ES-I3 (cell line): ENCODE data around the gene CELF2.

ENCODE experiments used
- H3K36me3 ChIP-seq: 2 replicates; pipeline ENCODE4 v1.6.1; 2013; ENCODE audit warnings: mild to moderate bottlenecking, low read length, control low read depth, moderate library complexity; ENCODE audit not compliant: insufficient read depth
- H3K4me1 ChIP-seq: 2 replicates; pipeline ENCODE4 v1.6.1; 2013; ENCODE audit warnings: mild to moderate bottlenecking, control low read depth, low read length; ENCODE audit not compliant: insufficient read depth
- H3K9ac ChIP-seq: 2 replicates; pipeline ENCODE4 v1.6.1; 2013; ENCODE audit warnings: low read depth, mild to moderate bottlenecking, low read length, moderate library complexity
- H3K9me3 ChIP-seq: 2 replicates; pipeline ENCODE4 v1.6.1; 2013; ENCODE audit warnings: mild to moderate bottlenecking, low read length, moderate library complexity; ENCODE audit not compliant: control insufficient read depth, insufficient read depth

The CELF2 gene

GRCh38 chr10:11096422-11096821 lies 78.8 kb downstream of the CELF2 start:
- H3K9me3 ChIP-seq: no peaks in the 10 kb centered on the region
- H3K4me1 ChIP-seq: peaks cover 26% of the 10 kb centered on the region
- H3K36me3 ChIP-seq: no peaks in the 10 kb centered on the region; the same call in 1 of the 2 replicates
- no peak overlapping the region for H3K9ac ChIP-seq

DNA sequence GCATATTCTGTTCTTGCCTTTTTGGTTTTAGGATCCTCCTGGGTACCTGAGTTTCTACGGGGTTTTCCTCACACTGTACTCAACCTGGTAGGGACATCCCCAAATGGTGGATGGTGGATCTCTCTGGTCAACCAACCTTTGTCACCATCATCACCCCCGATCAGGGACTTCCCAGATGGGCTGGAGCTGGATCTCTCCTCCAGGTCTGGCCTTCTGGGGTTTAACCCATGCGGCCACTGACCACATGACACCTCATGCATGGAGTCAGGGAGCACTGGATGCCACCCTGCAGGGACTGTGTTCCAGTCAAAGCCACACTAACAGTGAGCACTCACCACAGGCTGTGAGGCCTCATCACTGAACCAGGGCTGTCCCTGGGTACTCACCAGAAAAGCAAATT lies 80.0 kb downstream of the CELF2 start:
- Histone ChIP-seq H3K36me3 (no peaks in the 10 kb centered on the region; the same call in 1 of the 2 replicates), H3K4me1 (peaks cover 26% of the 10 kb centered on the region), H3K9me3 (no peaks in the 10 kb centered on the region), H3K9ac (no peak overlapping the region)

DNA sequence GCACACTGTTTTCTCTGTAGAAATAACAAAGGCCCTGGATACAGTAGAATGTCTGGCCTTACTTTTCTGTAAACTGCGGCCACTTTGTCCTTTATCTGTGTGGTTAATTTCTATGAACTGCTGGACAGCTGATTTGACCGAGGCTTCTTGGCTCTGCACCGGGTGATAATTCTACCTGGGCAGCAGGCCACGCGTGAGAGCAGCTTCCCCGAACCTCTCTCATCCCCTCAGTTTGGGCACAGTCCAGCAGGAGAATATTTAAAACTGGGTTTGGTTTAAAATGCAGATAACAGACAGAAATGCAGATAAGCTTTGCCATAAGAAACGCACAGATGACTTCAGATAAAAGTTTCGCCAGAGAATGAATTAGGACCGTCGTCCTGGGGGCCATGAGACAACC lies 81.0 kb downstream of the CELF2 start:
- Histone ChIP-seq H3K36me3 (no peaks in the 10 kb centered on the region; the same call in 1 of the 2 replicates), H3K9ac (no peak overlapping the region), H3K9me3 (no peaks in the 10 kb centered on the region), H3K4me1 (peaks cover 26% of the 10 kb centered on the region)

DNA sequence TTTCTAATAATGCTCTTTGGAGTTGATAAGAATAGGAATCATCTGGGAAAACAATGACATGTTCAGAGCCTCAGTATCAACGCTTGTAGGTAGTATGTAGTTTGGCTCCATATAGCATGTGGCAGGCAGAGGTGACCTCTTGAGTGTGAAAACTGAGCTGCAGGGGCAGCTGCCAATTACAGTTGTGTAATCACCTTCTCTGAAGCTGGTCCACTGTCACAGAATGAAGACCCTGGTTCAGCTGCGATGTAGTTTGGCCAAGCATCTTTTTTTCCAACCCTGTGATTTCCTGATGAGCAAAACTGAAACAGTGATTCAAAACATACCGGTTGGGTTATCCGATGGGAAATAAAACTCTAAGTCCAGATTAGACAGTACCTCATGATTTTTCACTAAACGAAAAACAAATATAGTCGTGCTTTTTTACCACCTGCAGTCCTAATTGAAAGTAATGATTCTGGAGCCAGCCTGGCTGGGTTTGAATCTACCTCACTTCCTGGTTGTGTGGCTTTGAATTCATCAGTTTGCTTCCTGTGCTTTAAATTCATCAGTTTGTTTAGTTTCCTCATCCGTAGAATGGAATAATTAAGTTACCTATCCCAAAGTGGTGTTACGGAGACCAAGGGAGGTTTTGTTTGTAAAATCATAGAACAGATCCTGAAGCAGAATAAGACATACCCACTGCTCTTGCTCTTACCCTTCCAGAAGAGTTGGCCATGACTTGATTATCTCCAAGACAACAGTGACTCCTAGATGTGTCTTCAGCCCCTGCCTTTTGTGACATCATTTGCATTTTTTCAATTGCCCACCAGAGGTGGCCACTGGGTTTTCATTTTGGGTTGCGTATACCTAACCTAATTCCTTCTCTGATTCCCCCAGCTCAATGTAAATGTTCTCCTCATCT lies 87.4 kb downstream of the CELF2 start:
- peaks cover 5% of the 10 kb centered on the region; the same call in 1 of the 2 replicates for H3K9me3 ChIP-seq
- no peak overlapping the region for H3K9ac ChIP-seq
- no peaks in the 10 kb centered on the region for H3K4me1 ChIP-seq
- no peaks in the 10 kb centered on the region for H3K36me3 ChIP-seq

GRCh38 chr10:11105676-11106004 lies 88.0 kb downstream of the CELF2 start:
- H3K9me3 ChIP-seq: peaks cover 5% of the 10 kb centered on the region; the same call in 1 of the 2 replicates
- no peaks in the 10 kb centered on the region for H3K4me1 ChIP-seq
- no peak overlapping the region for H3K9ac ChIP-seq
- no peaks in the 10 kb centered on the region for H3K36me3 ChIP-seq

DNA sequence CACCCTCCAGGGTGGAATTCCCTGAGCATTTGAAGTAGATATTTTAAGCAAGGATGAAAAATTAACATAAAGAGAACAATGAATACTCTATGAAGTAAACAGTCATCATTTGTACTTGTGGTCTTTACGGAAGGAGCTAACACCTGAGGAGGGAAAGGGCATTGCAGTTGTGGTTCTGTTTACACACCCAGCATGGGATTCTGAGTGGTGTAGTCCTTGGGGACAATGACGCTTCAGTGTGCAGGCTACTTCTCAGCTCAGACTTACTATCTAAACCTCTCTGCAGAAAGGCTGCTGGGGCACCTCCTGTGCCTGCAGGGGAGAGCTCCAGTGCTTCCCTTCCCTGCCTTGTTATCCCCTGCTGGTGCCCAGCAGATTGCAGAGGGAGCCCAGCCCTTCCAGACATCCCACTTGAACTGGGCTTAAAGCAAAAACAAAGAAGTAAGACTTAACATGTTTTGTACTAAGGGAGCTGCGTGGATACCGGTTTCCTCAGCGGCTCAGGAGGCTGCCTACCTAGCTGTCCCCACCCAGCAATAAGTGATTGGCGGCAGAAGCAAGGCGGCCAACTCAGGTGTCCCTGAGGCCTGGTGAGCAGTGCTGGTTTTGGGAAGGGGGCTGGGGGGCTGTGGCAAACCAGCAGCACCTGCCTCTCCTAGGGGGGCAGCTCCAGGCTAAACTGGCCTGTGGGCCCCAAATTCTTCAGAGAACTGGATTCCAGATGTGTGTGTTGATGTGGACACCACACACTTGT lies 89.1 kb downstream of the CELF2 start:
- H3K4me1 ChIP-seq: no peaks in the 10 kb centered on the region
- no peaks in the 10 kb centered on the region for H3K36me3 ChIP-seq
- no peak overlapping the region for H3K9ac ChIP-seq
- peaks cover 5% of the 10 kb centered on the region; the same call in 1 of the 2 replicates for H3K9me3 ChIP-seq

- Histone ChIP-seq H3K9ac (no peak overlapping the region), H3K36me3 (no peaks in the 10 kb centered on the region)
Measured at GRCh38 chr10:11107948-11108347, 90.3 kb downstream of the CELF2 start.

DNA sequence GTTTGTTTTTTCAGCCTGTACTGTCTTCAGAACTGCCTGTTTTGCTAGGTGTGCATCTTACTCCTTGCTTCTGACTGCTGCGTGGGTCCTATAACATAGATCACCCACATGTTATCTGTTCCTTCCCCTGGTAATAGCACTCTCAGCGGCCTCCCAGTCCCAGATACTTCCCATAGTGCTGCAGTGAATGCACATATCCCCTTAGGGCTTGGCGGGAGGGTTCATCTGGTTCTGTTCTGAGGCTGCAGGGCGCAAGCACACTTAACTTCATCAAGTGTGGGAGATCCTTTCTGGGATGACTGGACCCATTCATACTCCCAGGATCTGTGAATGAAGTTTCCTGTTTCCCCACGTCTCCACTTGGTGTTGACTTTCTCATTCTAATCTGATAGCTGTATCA lies 90.7 kb downstream of the CELF2 start:
- Histone ChIP-seq H3K9ac (no peak overlapping the region), H3K36me3 (no peaks in the 10 kb centered on the region), H3K9me3 (peaks cover 5% of the 10 kb centered on the region; the same call in 1 of the 2 replicates), H3K4me1 (no peaks in the 10 kb centered on the region)

More at GRCh38 chr10:11107948-11108347, 90.3 kb downstream of the CELF2 start:
- Histone ChIP-seq H3K4me1 (no peaks in the 10 kb centered on the region), H3K9me3 (peaks cover 5% of the 10 kb centered on the region; the same call in 1 of the 2 replicates)

GRCh38 chr10:11109590-11109989 lies 91.9 kb downstream of the CELF2 start:
- peaks cover 5% of the 10 kb centered on the region; the same call in 1 of the 2 replicates for H3K9me3 ChIP-seq
- H3K9ac ChIP-seq: no peak overlapping the region
- H3K4me1 ChIP-seq: no peaks in the 10 kb centered on the region
- no peaks in the 10 kb centered on the region for H3K36me3 ChIP-seq

DNA sequence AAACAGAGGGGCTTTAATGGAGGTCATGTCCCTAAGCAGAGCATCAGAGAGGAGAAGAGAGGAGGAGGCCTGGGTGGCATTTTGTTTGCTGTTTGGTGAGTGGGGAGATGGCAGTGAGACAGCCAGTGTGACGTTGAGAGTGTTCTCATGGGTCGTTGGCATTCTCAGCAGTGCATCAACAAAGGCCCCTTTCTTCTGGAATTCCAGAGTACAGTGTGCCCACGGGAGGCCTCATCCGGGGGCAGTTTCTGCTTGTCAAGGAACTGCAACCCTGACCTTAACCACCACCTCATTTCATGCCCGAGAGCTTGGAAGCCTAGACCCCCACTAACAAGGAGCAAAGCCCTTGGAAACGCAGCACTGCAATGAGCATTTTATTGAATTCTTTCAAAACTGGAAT lies 92.9 kb downstream of the CELF2 start:
- Histone ChIP-seq H3K9me3 (peaks cover 5% of the 10 kb centered on the region; the same call in 1 of the 2 replicates), H3K9ac (no peak overlapping the region), H3K4me1 (no peaks in the 10 kb centered on the region), H3K36me3 (no peaks in the 10 kb centered on the region)

GRCh38 chr10:11111490-11111889 lies 93.8 kb downstream of the CELF2 start:
- no peaks in the 10 kb centered on the region for H3K4me1 ChIP-seq
- H3K9me3 ChIP-seq: peaks cover 5% of the 10 kb centered on the region; the same call in 1 of the 2 replicates
- H3K9ac ChIP-seq: no peak overlapping the region
- H3K36me3 ChIP-seq: no peaks in the 10 kb centered on the region

GRCh38 chr10:11112718-11113117 lies 95.0 kb downstream of the CELF2 start:
- no peaks in the 10 kb centered on the region for H3K4me1 ChIP-seq
- no peak overlapping the region for H3K9ac ChIP-seq
- H3K9me3 ChIP-seq: peaks cover 5% of the 10 kb centered on the region; the same call in 1 of the 2 replicates
- no peaks in the 10 kb centered on the region for H3K36me3 ChIP-seq

GRCh38 chr10:11113156-11113555 lies 95.5 kb downstream of the CELF2 start:
- Histone ChIP-seq H3K9me3 (peaks cover 5% of the 10 kb centered on the region; the same call in 1 of the 2 replicates), H3K9ac (no peak overlapping the region), H3K36me3 (no peaks in the 10 kb centered on the region), H3K4me1 (no peaks in the 10 kb centered on the region)

- peaks cover under 1% of the 10 kb centered on the region; the same call in 1 of the 2 replicates for H3K9me3 ChIP-seq
- no peak overlapping the region for H3K9ac ChIP-seq
- no peaks in the 10 kb centered on the region for H3K36me3 ChIP-seq
- H3K4me1 ChIP-seq: no peaks in the 10 kb centered on the region
Measured at GRCh38 chr10:11114269-11114668, 96.6 kb downstream of the CELF2 start.
